GM18519 (cell line): ENCODE data around the gene SCAF1.

Experiments
- ATAC-seq: cut with Tn5 transposase; IDR thresholded peaks from one replicate; pipeline ENCODE4 v1.9.1; 2021; ENCODE audit warnings: mild to moderate bottlenecking, moderate library complexity; ENCODE audit not compliant: unreplicated experiment, low FRiP score

SCAF1 gene

GRCh38 chr19:49645592-49645991 lies 3.6 kb downstream of the SCAF1 start:
- ATAC-seq: no peak

- ATAC-seq: no peak
These were observed 4.0 kb downstream of the SCAF1 start for GRCh38 chr19:49645995-49646394.

GRCh38 chr19:49646586-49646985 lies 4.6 kb downstream of the SCAF1 start:
- ATAC-seq: no peak

GRCh38 chr19:49651029-49651819 lies 9.2 kb downstream of the SCAF1 start:
- no peak for ATAC-seq

GRCh38 chr19:49651820-49652550 lies 10.0 kb downstream of the SCAF1 start:
- ATAC-seq: no peak

- ATAC-seq: no peak
These were observed 10.8 kb downstream of the SCAF1 start for GRCh38 chr19:49652551-49653465.

- no peak for ATAC-seq
These were observed 11.4 kb downstream of the SCAF1 start for GRCh38 chr19:49653466-49653806.

GRCh38 chr19:49654581-49654980 lies 12.6 kb downstream of the SCAF1 start:
- no peak for ATAC-seq

- ATAC-seq: no peak
These were observed 13.8 kb downstream of the SCAF1 start for GRCh38 chr19:49655570-49656455.

GRCh38 chr19:49656456-49657109 lies 14.6 kb downstream of the SCAF1 start:
- no peak for ATAC-seq

GRCh38 chr19:49657493-49658138 lies 15.6 kb downstream of the SCAF1 start:
- no peak for ATAC-seq

GRCh38 chr19:49658139-49658517 lies 16.1 kb downstream of the SCAF1 start:
- ATAC-seq: no peak

- ATAC-seq: no peak
These were observed 16.8 kb downstream of the SCAF1 start for GRCh38 chr19:49658566-49659442.

GRCh38 chr19:49660338-49660961 lies 18.4 kb downstream of the SCAF1 start:
- no peak for ATAC-seq

- no peak for ATAC-seq
These were observed 20.0 kb downstream of the SCAF1 start for GRCh38 chr19:49662011-49662410.

- ATAC-seq: no peak
These were observed 21.2 kb downstream of the SCAF1 start for GRCh38 chr19:49663224-49663623.

GRCh38 chr19:49664171-49665035 lies 22.4 kb downstream of the SCAF1 start:
- ATAC-seq: no peak
